ENCODE results near the gene ARRB1.

ARRB1 gene

DNA sequence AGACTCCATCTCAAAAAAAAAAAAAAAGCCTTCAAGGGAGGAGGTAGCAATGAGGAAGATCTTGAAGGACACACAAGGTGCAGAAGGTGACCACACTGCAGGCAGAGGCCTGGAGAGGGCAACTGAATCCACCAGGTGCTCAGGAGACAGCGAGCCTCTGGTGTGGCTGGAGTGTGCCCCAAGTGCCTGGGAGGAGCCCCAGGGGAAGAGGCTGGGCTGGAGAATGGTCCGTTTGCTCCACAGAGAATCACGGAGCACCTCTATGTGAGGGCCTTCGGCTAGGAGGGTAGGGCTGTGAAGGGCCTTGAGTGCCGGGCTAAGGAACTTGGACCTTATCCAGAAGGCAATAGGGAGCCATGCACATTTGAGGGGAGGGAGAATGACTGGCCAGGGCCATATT, 50.3 kb downstream of the ARRB1 start:
- TF ChIP-seq, protein P1, sequence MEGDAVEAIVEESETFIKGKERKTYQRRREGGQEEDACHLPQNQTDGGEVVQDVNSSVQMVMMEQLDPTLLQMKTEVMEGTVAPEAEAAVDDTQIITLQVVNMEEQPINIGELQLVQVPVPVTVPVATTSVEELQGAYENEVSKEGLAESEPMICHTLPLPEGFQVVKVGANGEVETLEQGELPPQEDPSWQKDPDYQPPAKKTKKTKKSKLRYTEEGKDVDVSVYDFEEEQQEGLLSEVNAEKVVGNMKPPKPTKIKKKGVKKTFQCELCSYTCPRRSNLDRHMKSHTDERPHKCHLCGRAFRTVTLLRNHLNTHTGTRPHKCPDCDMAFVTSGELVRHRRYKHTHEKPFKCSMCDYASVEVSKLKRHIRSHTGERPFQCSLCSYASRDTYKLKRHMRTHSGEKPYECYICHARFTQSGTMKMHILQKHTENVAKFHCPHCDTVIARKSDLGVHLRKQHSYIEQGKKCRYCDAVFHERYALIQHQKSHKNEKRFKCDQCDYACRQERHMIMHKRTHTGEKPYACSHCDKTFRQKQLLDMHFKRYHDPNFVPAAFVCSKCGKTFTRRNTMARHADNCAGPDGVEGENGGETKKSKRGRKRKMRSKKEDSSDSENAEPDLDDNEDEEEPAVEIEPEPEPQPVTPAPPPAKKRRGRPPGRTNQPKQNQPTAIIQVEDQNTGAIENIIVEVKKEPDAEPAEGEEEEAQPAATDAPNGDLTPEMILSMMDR (IDR thresholded peaks at IDR 0.05; ENCODE audit: control insufficient read depth, insufficient read depth, low read depth, low read length, missing control alignments): no peak
- H3K4me3 ChIP-seq (ENCODE audit: control insufficient read depth, low read depth, low read length): no peak overlapping the region
- no peak for DNase-seq (ENCODE audit: low read depth)

DNA sequence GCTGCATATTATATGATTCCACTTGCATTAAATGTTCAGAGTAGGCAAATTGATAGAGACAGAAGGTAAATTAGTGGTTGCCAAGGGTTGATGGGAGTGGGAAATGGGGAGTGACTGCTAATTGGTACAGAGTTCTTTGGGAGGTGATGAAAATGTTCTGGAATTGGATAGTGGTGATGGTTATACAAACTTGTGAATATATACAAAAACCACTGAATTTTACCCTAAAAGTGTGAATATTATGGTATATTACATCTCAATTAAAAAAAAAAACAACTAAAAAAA, 52.5 kb downstream of the ARRB1 start:
- TF ChIP-seq, protein P1 (IDR thresholded peaks at IDR 0.05; ENCODE audit: control insufficient read depth, insufficient read depth, low read depth, low read length, missing control alignments): no peak
- DNase-seq (ENCODE audit: low read depth): no peak
- no peak overlapping the region for H3K4me3 ChIP-seq (ENCODE audit: control insufficient read depth, low read depth, low read length)

DNA sequence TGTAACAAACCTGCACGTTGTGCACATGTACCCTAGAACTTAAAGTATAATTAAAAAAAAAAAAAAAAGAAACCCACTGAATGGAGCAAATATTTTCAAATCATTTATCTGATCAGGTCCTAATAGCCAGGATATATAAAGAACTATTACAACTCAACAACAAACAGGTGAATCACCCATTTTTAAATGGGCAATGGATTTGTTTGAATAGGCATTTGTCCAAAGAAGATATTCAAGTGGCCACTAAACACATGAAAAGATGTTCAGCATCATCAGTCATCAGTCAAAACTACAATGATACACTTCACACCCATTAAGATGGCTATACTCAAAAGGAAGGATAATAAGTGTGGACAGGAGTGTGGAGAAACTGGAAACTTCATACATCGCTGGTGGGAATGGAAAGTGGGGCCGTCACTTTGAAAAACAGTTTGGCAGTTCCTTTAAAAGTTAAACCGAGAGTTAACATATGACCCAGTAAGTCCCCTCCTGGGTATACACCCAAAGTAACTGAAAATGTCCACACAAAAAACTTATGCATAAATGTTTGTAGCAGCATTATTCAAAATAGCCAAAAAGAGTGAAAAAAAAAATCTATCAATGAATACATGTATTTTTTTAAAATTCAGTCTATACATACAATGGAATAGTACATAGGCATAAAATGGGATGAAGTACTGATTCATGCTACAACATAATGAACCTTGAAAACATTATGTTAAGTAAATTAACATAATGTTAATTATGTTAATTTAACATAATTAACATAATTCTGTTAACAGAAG, 53.1 kb downstream of the ARRB1 start:
- DNase-seq (ENCODE audit: low read depth): no peak

DNA sequence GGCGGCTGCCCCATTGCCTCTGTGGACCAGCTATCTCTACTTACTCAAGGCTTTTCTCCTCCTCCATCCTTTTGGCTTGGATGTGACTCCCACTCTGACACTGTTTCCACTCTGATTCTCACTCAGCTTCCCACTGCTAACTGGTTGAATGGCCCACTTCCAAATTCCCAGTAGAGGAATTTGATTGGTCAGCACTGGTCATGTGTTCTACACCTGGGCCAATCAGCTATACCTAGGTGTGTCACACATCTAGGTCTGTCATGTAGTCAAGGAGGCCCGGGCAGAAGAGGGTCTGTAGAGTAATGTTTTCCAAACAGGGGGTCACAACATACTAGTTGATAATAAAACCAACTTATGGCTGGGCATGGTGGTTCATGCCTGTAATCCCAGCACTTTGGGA, 57.6 kb downstream of the ARRB1 start:
- TF ChIP-seq, protein P1 (IDR thresholded peaks at IDR 0.05; ENCODE audit: control insufficient read depth, insufficient read depth, low read depth, low read length, missing control alignments): no peak
- H3K4me3 ChIP-seq (ENCODE audit: control insufficient read depth, low read depth, low read length): no peak overlapping the region
- no peak for DNase-seq (ENCODE audit: low read depth)

More for the DNA sequence above, 53.1 kb downstream of the ARRB1 start:
- H3K4me3 ChIP-seq (ENCODE audit: control insufficient read depth, low read depth, low read length): no peak overlapping the region
- TF ChIP-seq, protein P1 (IDR thresholded peaks at IDR 0.05; ENCODE audit: control insufficient read depth, insufficient read depth, low read depth, low read length, missing control alignments): no peak

DNA sequence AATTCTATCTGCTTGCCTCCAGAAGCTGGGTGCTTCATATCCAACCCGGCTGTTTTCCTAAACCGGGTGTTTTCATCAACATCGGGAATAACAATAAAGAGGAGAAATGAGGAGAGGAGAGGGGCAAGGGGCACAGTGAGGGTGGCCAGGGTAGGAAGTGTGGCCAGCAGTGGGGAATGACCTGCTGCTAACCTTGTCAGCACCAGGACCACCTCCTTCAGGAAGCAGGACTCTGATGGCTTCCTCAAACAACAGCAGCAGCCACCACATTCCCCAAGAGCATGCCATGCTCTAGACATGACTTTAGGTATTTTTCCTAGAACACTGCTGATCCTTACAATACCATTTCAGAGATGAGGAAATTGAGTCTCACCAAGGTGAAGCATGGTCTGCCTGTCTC, 58.5 kb downstream of the ARRB1 start:
- no peak for DNase-seq (ENCODE audit: low read depth)
- TF ChIP-seq, protein P1 (IDR thresholded peaks at IDR 0.05; ENCODE audit: control insufficient read depth, insufficient read depth, low read depth, low read length, missing control alignments): no peak
- H3K4me3 ChIP-seq (ENCODE audit: control insufficient read depth, low read depth, low read length): no peak overlapping the region

DNA sequence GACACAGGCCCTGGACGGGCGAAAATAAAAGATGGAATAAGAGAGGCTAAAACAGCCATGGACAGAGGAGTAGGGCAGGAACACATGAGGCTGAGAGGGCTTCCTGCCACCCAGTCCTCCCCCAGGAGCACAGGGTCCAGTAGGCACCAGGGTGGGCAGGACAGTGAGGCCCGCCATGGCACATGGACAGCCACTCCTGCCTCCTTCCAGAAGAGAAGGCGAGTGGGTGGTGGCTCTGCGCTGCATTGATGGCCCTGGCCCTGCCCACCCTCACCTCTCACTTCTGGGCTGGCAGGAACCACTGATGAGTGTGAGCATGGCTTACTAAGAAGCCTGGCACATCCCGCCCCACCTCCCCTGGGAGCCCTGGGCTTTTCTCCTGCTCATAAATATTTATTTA, 59.7 kb downstream of the ARRB1 start:
- no peak for DNase-seq (ENCODE audit: low read depth)
- TF ChIP-seq, protein P1 (IDR thresholded peaks at IDR 0.05; ENCODE audit: control insufficient read depth, insufficient read depth, low read depth, low read length, missing control alignments): no peak
- no peak overlapping the region for H3K4me3 ChIP-seq (ENCODE audit: control insufficient read depth, low read depth, low read length)
